Neural progenitor cell (in vitro differentiated cells): Measurements from ENCODE around the gene MYOF. TPM values are rescaled to one million over a fixed set of nuclear protein-coding genes. Genes with fewer than 3 reads are reported as not detected.

Experiments used
- DNase-seq: peaks from one replicate; pipeline ENCODE4 v3.0.0-alpha.2; 2016; ENCODE audit warnings: low spot score
- H2AFZ ChIP-seq: fragments of 200-600 bp; sonication (generic); replicated peaks from 2 replicates; pipeline ENCODE4 v1.6.1; 2016; ENCODE audit warnings: antibody characterized with exemption
- H3F3A ChIP-seq: fragments of 200-600 bp; sonication (generic); 2 replicates; pipeline ENCODE4 v1.6.1; 2016; ENCODE audit warnings: antibody characterized with exemption, low read depth
- H3K27ac ChIP-seq: fragments of 200-600 bp; sonication (generic); 2 replicates; pipeline ENCODE4 v1.5.1; 2016; ENCODE audit warnings: mild to moderate bottlenecking
- H3K27me3 ChIP-seq: fragments of 200-600 bp; sonication (generic); 2 replicates; pipeline ENCODE4 v1.6.1; 2016; ENCODE audit warnings: mild to moderate bottlenecking, moderate library complexity
- H3K36me3 ChIP-seq: fragments of 200-600 bp; sonication (generic); 2 replicates; pipeline ENCODE4 v1.5.1; 2016
- H3K4me1 ChIP-seq: fragments of 200-600 bp; sonication (generic); 2 replicates; pipeline ENCODE4 v1.6.1; 2016; ENCODE audit warnings: mixed run types
- H3K4me2 ChIP-seq: fragments of 200-600 bp; sonication (generic); 2 replicates; pipeline ENCODE4 v1.6.1; 2016
- H3K4me3 ChIP-seq: fragments of 200-600 bp; sonication (generic); 2 replicates; pipeline ENCODE4 v1.5.1; 2016
- H3K79me2 ChIP-seq: fragments of 200-600 bp; sonication (generic); 2 replicates; pipeline ENCODE4 v1.6.1; 2016; ENCODE audit warnings: low read depth
- H3K9ac ChIP-seq: fragments of 200-600 bp; sonication (generic); 2 replicates; pipeline ENCODE4 v1.6.1; 2016
- H3K9me3 ChIP-seq: fragments of 200-600 bp; sonication (generic); 2 replicates; pipeline ENCODE4 v1.5.1; 2016; ENCODE audit warnings: low read depth
- H4K20me1 ChIP-seq: fragments of 200-600 bp; sonication (generic); 2 replicates; pipeline ENCODE4 v1.6.1; 2016; ENCODE audit warnings: low read depth
- H3K27ac Mint-ChIP-seq: 3 replicates; pipeline ENCODE4 v1.8.0; 2021; ENCODE audit warnings: mixed read lengths
- H3K27me3 Mint-ChIP-seq: 2 replicates; pipeline ENCODE4 v1.8.0; 2022; ENCODE audit warnings: low read depth, mild to moderate bottlenecking, inconsistent platforms, moderate library complexity, mixed read lengths; ENCODE audit not compliant: insufficient read depth
- H3K36me3 Mint-ChIP-seq: 3 replicates; pipeline ENCODE4 v1.8.0; 2021; ENCODE audit warnings: mixed read lengths
- H3K4me1 Mint-ChIP-seq: 3 replicates; pipeline ENCODE4 v1.8.0; 2021; ENCODE audit warnings: mixed read lengths
- H3K4me3 Mint-ChIP-seq: 3 replicates; pipeline ENCODE4 v1.8.0; 2021; ENCODE audit warnings: mild to moderate bottlenecking, moderate library complexity, mixed read lengths
- H3K9me3 Mint-ChIP-seq: 3 replicates; pipeline ENCODE4 v1.8.0; 2020; ENCODE audit warnings: mixed read lengths
- EZH2 ChIP-seq: fragments of 200-600 bp; sonication (generic); IDR thresholded peaks from 2 replicates; pipeline ENCODE4 v1.6.1; 2017; ENCODE audit warnings: antibody characterized with exemption, mild to moderate bottlenecking, moderate library complexity
- EZH2phosphoT487 ChIP-seq: fragments of 200-600 bp; sonication (generic); IDR thresholded peaks from 2 replicates; pipeline ENCODE4 v1.6.1; 2017; ENCODE audit warnings: antibody characterized with exemption
- total RNA-seq: library from RNA; depleted of rRNA; stranded (reverse); fragments of >200 nt; gene quantifications from 2 replicates; pipeline ENCODE4 v1.2.3, GENCODE V29; 2015; ENCODE audit warnings: low replicate concordance
- TF ChIP-seq, protein P1 (sequence below): fragments of 200-600 bp; sonication (generic); IDR thresholded peaks from 2 replicates; pipeline ENCODE4 v1.5.1; 2017; ENCODE audit warnings: antibody characterized with exemption, mild to moderate bottlenecking

MYOF gene
- total RNA-seq, 1 donor from 2014 or later, result 1.6 TPM

DNA sequence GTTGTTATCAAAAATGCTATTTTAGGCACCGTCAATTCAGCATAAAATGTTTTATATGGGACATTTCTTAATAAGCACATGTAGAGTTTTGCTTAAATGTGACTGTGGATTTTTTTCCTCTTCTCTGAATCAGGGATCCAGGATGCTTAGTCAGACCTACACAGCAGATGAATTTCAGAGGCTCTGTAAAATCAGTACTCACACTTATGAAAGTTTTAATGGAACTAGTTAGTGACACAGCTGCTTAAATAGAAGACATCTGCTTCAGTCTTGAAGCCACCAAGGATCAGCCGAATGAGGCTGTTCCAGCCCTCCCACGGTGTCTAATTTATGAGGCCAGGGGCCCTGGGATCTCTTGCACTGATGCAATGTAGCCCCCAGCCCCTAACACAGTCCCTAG is 136.0 kb downstream of the MYOF start:
- no peaks in the 10 kb centered on the region for H3K36me3 Mint-ChIP-seq
- H3K4me3 Mint-ChIP-seq, result no peak overlapping the region
- peaks cover 2% of the 10 kb centered on the region for H3K27me3 Mint-ChIP-seq
- DNase-seq, result no peak
- Histone ChIP-seq H3K27ac (no peak overlapping the region), H3K4me2 (no peak overlapping the region), H3K4me3 (no peak overlapping the region), H3K4me1 (peaks cover 13% of the 10 kb centered on the region), H3K9ac (no peak overlapping the region), H4K20me1 (no peaks in the 10 kb centered on the region), H3K79me2 (no peaks in the 10 kb centered on the region), H3K9me3 (no peaks in the 10 kb centered on the region), H2AFZ (no peak overlapping the region), H3F3A (peaks cover 4% of the 10 kb centered on the region), H3K36me3 (no peaks in the 10 kb centered on the region), H3K27me3 (no peaks in the 10 kb centered on the region)
- no peaks in the 10 kb centered on the region for H3K9me3 Mint-ChIP-seq
- peaks cover 5% of the 10 kb centered on the region for H3K4me1 Mint-ChIP-seq
- TF ChIP-seq, protein P1, sequence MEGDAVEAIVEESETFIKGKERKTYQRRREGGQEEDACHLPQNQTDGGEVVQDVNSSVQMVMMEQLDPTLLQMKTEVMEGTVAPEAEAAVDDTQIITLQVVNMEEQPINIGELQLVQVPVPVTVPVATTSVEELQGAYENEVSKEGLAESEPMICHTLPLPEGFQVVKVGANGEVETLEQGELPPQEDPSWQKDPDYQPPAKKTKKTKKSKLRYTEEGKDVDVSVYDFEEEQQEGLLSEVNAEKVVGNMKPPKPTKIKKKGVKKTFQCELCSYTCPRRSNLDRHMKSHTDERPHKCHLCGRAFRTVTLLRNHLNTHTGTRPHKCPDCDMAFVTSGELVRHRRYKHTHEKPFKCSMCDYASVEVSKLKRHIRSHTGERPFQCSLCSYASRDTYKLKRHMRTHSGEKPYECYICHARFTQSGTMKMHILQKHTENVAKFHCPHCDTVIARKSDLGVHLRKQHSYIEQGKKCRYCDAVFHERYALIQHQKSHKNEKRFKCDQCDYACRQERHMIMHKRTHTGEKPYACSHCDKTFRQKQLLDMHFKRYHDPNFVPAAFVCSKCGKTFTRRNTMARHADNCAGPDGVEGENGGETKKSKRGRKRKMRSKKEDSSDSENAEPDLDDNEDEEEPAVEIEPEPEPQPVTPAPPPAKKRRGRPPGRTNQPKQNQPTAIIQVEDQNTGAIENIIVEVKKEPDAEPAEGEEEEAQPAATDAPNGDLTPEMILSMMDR, result no peak
- TF ChIP-seq EZH2, result no peak
- no peak for TF ChIP-seq EZH2phosphoT487
- H3K27ac Mint-ChIP-seq, result no peak overlapping the region

DNA sequence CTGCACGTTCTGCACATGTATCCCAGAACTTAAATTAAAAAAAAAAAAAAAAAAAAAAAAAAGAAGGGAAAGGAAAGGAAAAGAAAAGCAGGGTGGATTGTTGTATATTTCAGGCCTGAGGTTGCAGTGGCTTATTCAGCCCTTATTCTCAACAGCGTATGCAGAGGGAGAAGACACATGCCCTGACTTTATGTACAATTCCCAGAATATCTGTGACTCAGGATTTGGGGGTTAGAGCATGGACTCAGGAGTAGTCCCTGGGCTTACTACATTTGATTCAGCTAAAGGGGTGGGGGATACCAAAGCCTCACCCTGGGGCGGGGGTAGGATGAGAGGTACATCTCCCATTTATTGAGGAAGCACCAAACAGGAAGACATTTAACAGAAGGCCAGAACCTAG is 137.4 kb downstream of the MYOF start:
- Mint-ChIP-seq H3K4me3 (no peak overlapping the region), H3K4me1 (peaks cover 5% of the 10 kb centered on the region), H3K36me3 (no peaks in the 10 kb centered on the region), H3K9me3 (no peaks in the 10 kb centered on the region), H3K27me3 (peaks cover 2% of the 10 kb centered on the region), H3K27ac (no peak overlapping the region)
- H3K27me3 ChIP-seq, result no peaks in the 10 kb centered on the region
- no peak overlapping the region for H3K27ac ChIP-seq
- no peak overlapping the region for H3K4me3 ChIP-seq
- H3K36me3 ChIP-seq, result no peaks in the 10 kb centered on the region
- TF ChIP-seq, protein P1, result no peak
- TF ChIP-seq EZH2phosphoT487 (no peak), EZH2 (no peak)
- no peaks in the 10 kb centered on the region for H3K9me3 ChIP-seq
- H3K4me1 ChIP-seq, result peaks cover 13% of the 10 kb centered on the region
- no peak overlapping the region for H3K9ac ChIP-seq
- H4K20me1 ChIP-seq, result no peaks in the 10 kb centered on the region
- H2AFZ ChIP-seq, result no peak overlapping the region
- H3F3A ChIP-seq, result peaks cover 4% of the 10 kb centered on the region
- H3K4me2 ChIP-seq, result no peak overlapping the region
- DNase-seq, result no peak
- no peaks in the 10 kb centered on the region for H3K79me2 ChIP-seq

DNA sequence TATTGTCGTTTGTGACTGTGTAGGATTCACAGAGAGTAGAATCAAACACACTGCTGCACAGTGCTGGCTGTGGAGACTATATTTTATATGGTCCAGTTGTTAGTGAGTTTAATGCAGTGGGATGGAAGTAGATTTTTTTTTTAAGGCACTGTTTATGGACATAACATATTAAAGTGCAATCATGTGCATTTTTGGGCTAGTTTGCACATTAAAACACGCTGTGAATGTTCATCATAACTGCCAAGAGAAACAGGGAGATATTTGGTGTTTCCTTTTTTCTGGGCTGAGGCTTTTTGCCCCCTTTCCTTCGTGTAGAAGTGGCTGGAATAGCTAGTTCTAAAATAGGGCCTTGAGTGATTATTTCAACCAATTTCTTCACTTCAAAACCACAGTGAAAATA is 139.2 kb downstream of the MYOF start:
- H3K27me3 ChIP-seq, result no peaks in the 10 kb centered on the region
- no peaks in the 10 kb centered on the region for H3K9me3 ChIP-seq
- no peak overlapping the region for H3K27ac Mint-ChIP-seq
- H3K4me3 ChIP-seq, result no peak overlapping the region
- H3K27ac ChIP-seq, result no peak overlapping the region
- no peak overlapping the region for H3K4me3 Mint-ChIP-seq
- no peak overlapping the region for H3K9ac ChIP-seq
- H3K36me3 ChIP-seq, result no peaks in the 10 kb centered on the region
- H3K36me3 Mint-ChIP-seq, result no peaks in the 10 kb centered on the region
- H3K4me1 Mint-ChIP-seq, result peaks cover 5% of the 10 kb centered on the region
- no peak for DNase-seq
- H3K9me3 Mint-ChIP-seq, result no peaks in the 10 kb centered on the region
- no peak overlapping the region for H2AFZ ChIP-seq
- TF ChIP-seq, protein P1, result no peak
- TF ChIP-seq EZH2 (no peak), EZH2phosphoT487 (no peak)
- H3F3A ChIP-seq, result peaks cover 4% of the 10 kb centered on the region
- H3K4me1 ChIP-seq, result peaks cover 13% of the 10 kb centered on the region
- H3K4me2 ChIP-seq, result no peak overlapping the region
- peaks cover 2% of the 10 kb centered on the region for H3K27me3 Mint-ChIP-seq
- no peaks in the 10 kb centered on the region for H4K20me1 ChIP-seq
- no peaks in the 10 kb centered on the region for H3K79me2 ChIP-seq
